Ascending aorta (tissue), 2 donors: ENCODE measurements around the gene ATXN7L1. TPM values are rescaled to one million over a fixed set of nuclear protein-coding genes. Genes with fewer than 3 reads are reported as not detected.

Experiments
- DNase-seq, 2 donors: peaks; one replicate each; pipeline ENCODE4 v3.0.0-alpha.2; 2019; ENCODE audit warnings: low spot score in 2 of 2
- H3K27ac ChIP-seq, 2 donors: fragments of 200-600 bp; sonication (generic); one replicate each; pipeline ENCODE4 v1.5.1; 2016 to 2017; ENCODE audit warnings: mild to moderate bottlenecking in 1 of 2
- H3K27me3 ChIP-seq: fragments of 200-600 bp; sonication (generic); one replicate; pipeline ENCODE4 v1.5.1; 2017
- H3K36me3 ChIP-seq, 2 donors: fragments of 200-600 bp; sonication (generic); one replicate each; pipeline ENCODE4 v1.5.1; 2016
- H3K4me1 ChIP-seq, 2 donors: fragments of 200-600 bp; sonication (generic); one replicate each; pipeline ENCODE4 v1.5.1; 2016 to 2017; ENCODE audit warnings: mild to moderate bottlenecking in 1 of 2
- H3K4me3 ChIP-seq, 2 donors: fragments of 200-600 bp; sonication (generic); one replicate each; pipeline ENCODE4 v1.5.1; 2016 to 2017; ENCODE audit warnings: mild to moderate bottlenecking in 1 of 2
- H3K9me3 ChIP-seq, 2 donors: fragments of 200-600 bp; sonication (generic); one replicate each; pipeline ENCODE4 v1.5.1; 2016
- CTCF ChIP-seq, 3 experiments: fragments of 200-600 bp in 2 of 3; fragments of 450-650 bp in 1 of 3; sonication (generic) in 2 of 3; IDR thresholded peaks; one replicate each; pipeline ENCODE4 v1.5.1; 2016 to 2019; ENCODE audit warnings: antibody characterized with exemption in 3 of 3, mild to moderate bottlenecking in 1 of 3, moderate library complexity in 1 of 3
- intact Hi-C: fragments of 100-400 bp; cut with DNase I; formaldehyde crosslinking; loops from one replicate; pipeline ENCODE4 v1.15.1; 2023
- total RNA-seq: library from RNA; depleted of rRNA; stranded (reverse); fragments of >200 nt; gene quantifications from one replicate; pipeline ENCODE4 v1.1.0, GENCODE V29; 2016

ATXN7L1 gene
- total RNA-seq, 1 donor from 2014 or later: 7.5 TPM

DNA sequence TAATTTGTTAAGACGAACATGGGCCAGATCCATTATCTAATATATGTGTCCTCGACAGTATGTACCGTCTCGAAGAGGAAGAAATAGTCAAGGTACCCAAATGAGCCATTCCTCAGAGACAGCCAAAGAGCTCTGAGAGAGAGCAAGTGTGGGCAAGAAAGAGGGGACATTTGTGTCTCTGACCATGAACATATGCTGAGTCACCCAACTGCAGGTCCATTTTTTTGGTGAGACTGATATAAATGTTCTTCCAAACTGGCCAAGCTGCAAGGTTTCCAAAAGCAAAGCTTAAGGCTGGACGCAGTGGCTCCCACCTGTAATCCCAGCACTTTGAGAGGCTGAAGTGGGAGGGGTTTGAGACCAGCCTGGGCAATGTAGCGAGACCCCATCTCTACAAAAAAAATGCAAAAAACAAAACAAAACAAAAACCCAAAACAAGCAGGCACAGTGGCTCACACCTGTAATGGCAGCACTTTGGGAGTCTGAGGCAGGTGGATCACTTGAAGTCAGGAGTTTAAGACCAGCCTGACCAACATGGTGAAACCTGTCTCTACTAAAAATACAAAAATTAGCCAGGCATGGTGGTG lies 26.0 kb upstream of the ATXN7L1 start:
- Histone ChIP-seq H3K27ac (no peak overlapping the region), H3K4me3 (no peak overlapping the region), H3K9me3 (no peaks in the 10 kb centered on the region), H3K36me3 (no peaks in the 10 kb centered on the region), H3K27me3 (no peaks in the 10 kb centered on the region), H3K4me1 (no peaks in the 10 kb centered on the region)
- intact Hi-C loops: no loop called here
- no peak for TF ChIP-seq CTCF (IDR thresholded peaks at IDR 0.05)
- no peak for DNase-seq

- H3K36me3 ChIP-seq: no peaks in the 10 kb centered on the region
- no peak overlapping the region for H3K4me3 ChIP-seq
- intact Hi-C loops: no loop called here
- no peak for DNase-seq
- no peak overlapping the region for H3K27ac ChIP-seq
- no peak for TF ChIP-seq CTCF (IDR thresholded peaks at IDR 0.05)
- H3K4me1 ChIP-seq: no peaks in the 10 kb centered on the region
- H3K27me3 ChIP-seq: no peaks in the 10 kb centered on the region
- H3K9me3 ChIP-seq: no peaks in the 10 kb centered on the region
These were observed 21.6 kb upstream of the ATXN7L1 start for GRCh38 chr7:105897999-105898398.

- TF ChIP-seq CTCF (IDR thresholded peaks at IDR 0.05): no peak
- no peaks in the 10 kb centered on the region for H3K9me3 ChIP-seq
- no peak for DNase-seq
- intact Hi-C loops: no loop called here
- no peaks in the 10 kb centered on the region for H3K36me3 ChIP-seq
- no peaks in the 10 kb centered on the region for H3K4me1 ChIP-seq
- H3K4me3 ChIP-seq: no peak overlapping the region
- H3K27me3 ChIP-seq: no peaks in the 10 kb centered on the region
- no peak overlapping the region for H3K27ac ChIP-seq
These were observed 20.1 kb upstream of the ATXN7L1 start for GRCh38 chr7:105896407-105896911.

- peaks cover 0 to 9% of the 10 kb centered on the region in 2 donors for H3K36me3 ChIP-seq
- TF ChIP-seq CTCF (IDR thresholded peaks at IDR 0.05): no peak
- intact Hi-C loops: no loop called here
- no peaks in the 10 kb centered on the region for H3K4me1 ChIP-seq
- no peak for DNase-seq
- no peak overlapping the region for H3K4me3 ChIP-seq
- H3K27ac ChIP-seq: no peak overlapping the region
- H3K9me3 ChIP-seq: no peaks in the 10 kb centered on the region
- no peaks in the 10 kb centered on the region for H3K27me3 ChIP-seq
These were observed 17.7 kb upstream of the ATXN7L1 start for GRCh38 chr7:105894131-105894530.

GRCh38 chr7:105892387-105892786 lies 16.0 kb upstream of the ATXN7L1 start:
- Histone ChIP-seq H3K4me1 (no peaks in the 10 kb centered on the region), H3K4me3 (no peak overlapping the region), H3K27ac (no peak overlapping the region), H3K9me3 (no peaks in the 10 kb centered on the region), H3K36me3 (peaks cover 0 to 9% of the 10 kb centered on the region in 2 donors), H3K27me3 (no peaks in the 10 kb centered on the region)
- intact Hi-C loops: no loop called here
- TF ChIP-seq CTCF (IDR thresholded peaks at IDR 0.05): no peak
- DNase-seq: no peak
